Ovary (tissue), 3 donors: ENCODE data around the gene FER1L5.

ENCODE experiments used
- CTCF ChIP-seq, 3 donors: fragments of 450-650 bp in 2 of 3; fragments of 200-600 bp in 1 of 3; IDR thresholded peaks; one replicate each; pipeline versions ENCODE4 v1.5.1 to v1.8.0; 2016 to 2022; ENCODE audit warnings: antibody characterized with exemption in 3 of 3, mild to moderate bottlenecking in 1 of 3
- POLR2A ChIP-seq: fragments of 450-650 bp; IDR thresholded peaks from one replicate; pipeline ENCODE4 v1.6.1; 2017; ENCODE audit warnings: antibody characterized with exemption, mild to moderate bottlenecking, moderate library complexity
- donor health status: DM: no; HTN: no; CAD: no.

GRCh38 chr2:96616128-96616527 is 26.4 kb upstream of the FER1L5 start:
- TF ChIP-seq CTCF (IDR thresholded peaks at IDR 0.05) (no peak), POLR2A (no peak)
